GM19468 (cell line): ENCODE results near the gene TRAPPC8.
"Not testable (repeated sequence)": the region's sequence is repeated elsewhere in the genome, so short reads cannot be mapped to it uniquely, and the experiment has no call there.

Experiments
- ATAC-seq: cut with Tn5 transposase; IDR thresholded peaks from one replicate; pipeline ENCODE4 v1.9.1; 2021; ENCODE audit warnings: mild to moderate bottlenecking, moderate library complexity, moderate number of reproducible peaks; ENCODE audit not compliant: unreplicated experiment; ENCODE audit errors: extremely low read depth

The TRAPPC8 gene

DNA sequence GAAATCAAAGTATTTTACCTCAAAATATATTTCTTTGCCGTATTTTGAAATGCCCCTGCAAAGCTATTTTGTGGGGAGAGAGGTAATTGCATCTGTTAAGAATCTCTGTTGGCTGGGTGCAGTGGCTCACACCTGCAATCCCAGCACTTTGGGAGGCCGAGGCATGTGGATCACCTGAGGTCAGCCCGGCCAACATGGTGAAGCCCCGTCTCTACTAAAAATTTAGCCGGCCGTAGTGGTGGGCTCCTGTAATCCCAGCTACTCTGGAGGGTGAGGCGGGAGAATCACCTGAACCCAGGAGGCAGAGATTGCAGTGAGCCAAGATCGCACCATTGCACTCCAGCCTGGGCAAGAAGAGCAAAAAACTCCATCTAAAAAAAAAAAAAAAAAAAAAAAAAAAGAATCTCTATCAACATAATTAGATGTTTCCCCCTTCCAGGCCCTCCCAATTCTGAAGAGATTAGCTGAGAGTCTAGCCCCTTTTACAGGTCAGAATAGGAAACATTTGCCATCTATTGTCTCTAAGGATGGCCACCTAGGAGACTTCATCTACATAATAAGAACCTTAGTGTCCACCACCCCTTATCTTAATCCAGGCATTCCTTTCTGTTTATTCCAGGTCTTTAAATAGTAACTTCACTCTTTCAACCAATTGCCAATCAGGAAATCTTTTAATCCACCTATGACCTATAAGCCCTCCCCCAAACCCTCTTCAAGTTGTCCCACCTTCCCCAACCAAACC lies 3.5 kb upstream of the TRAPPC8 start:
- no peak for ATAC-seq

DNA sequence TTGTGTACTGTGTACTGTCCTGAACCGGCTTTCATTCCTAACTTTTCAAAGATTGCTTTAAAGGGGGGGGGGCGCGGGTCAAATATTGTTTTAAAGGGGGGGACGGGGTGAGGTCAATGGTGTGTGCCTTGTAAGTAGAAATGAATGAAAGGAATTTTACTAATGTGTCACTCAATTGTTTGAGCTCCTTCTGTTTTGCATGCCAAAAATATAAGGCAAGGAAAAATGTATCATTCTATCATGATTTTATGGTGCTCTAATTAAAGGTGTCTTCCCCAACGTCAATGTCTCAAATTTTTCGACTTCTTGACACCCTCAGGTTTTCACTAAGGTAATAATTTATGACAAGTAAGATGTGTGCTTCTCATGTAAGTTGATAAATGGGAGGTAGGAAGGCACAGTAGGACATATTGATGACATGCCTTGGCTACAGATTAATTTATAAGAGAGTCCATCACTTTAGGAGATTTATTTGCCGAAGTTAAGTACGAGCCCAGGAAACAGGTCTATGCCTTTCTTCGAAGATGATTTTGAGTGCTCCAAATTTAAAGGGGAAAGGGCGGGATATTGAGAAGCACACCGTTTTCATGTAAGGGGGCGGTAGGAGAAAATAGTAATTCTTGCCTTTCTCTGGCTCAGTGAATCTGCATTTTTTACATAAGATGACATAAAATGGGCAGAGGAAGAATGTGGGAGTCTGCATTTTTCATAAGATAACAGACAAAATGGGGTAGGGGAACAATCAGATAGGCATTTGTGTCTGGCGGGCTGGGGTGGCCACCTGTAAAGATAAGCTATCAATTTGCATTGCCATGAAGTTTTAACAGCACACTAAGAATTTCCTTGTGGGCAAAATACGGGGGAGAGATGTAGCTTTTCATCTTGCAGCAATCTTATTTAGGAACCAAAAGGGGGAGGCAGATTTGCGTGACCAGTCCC lies 1.2 kb upstream of the TRAPPC8 start:
- ATAC-seq, result no peak

GRCh38 chr18:31942291-31942998 lies 483 bp downstream of the TRAPPC8 start:
- peak; percentile 4 for ATAC-seq

DNA sequence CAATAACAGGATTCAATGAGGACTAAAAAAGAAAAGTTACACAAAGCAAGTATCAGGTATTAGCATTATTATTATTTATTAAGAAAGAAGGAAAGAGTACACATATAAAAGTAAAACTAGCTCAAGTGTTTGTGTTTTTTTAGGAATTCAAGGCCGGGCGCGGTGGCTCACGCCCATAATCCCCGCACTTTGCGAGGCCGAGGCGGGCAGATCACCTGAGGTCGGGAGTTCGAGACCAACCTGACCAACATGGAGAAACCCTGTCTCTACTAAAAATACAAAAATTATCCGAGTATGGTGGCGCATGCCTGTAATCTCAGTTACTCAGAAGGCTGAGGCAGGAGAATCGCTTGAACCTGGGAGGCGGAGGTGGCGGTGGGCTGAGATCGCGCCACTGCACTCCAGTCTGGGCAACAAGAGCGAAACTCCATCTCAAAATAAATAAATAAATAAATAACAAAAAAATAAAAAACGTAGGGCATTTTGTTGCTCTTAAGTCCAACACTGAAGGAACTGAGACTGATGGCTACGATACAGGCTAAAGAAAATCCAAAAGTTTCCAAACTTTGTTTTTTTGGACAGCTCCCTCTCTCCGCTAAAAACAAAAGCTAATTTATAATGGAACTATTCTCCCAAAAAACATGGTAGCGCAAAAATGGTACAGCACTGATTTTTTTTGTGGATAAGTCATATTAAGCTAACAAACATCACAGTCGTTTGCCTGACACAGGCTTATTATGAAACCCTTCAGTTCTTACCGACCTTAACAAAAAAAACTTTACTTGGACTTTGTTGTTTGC lies 1.7 kb downstream of the TRAPPC8 start:
- ATAC-seq, result no peak

DNA sequence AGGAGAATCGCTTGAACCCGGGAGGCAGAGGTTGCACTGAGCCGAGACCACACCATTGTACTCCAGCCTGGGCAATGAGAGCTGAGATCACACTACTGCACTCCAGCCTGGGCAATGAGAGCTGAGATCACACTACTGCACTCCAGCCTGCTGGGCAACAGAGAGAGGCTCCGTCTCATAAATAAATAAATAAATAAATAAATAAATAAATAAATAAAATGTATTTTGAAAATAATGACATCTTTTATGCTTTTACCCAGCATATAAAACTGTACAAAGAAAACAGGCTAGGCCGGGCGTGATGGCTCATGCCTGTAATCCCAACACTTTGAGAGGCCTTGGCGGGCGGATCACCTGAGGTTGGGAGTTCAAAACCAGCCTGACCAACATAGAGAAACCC lies 8.2 kb downstream of the TRAPPC8 start:
- not testable (repeated sequence) for ATAC-seq

- ATAC-seq, result no peak
Observed at GRCh38 chr18:31931886-31932240, 11.1 kb downstream of the TRAPPC8 start.

DNA sequence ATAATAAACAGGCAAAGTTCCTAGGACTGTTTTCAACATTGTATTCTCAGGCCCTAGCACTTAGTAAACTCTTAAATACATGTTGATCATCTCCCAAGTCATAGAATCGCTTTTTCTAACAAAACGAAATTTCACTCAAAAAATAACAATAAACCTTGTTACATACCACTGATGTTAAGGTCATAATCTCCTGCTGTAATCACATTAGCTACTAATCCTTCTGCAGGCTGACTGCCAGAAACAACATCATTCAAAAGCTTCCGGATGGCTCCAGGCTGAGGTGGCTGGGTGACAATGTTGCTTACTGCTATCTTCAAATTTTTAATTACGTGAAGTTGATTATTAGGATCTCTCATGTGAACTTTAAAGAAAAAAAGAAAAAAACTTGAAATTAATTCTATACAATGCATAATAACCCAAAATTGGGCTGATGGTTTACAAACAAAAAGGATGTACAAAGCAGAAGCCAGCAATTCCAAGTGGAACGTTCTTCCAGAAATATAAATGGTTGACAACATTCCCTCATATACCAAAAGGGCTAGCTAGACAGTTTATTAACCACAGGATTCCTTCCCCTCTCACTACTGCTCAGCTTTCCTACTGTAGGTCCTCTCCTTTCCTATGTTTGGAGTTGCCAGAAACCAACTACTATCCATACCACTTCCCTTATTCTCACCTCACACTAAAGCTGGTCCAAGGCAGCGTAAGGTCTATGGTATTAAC lies 11.6 kb downstream of the TRAPPC8 start:
- no peak for ATAC-seq

GRCh38 chr18:31929273-31929672 lies 13.7 kb downstream of the TRAPPC8 start:
- ATAC-seq, result no peak

DNA sequence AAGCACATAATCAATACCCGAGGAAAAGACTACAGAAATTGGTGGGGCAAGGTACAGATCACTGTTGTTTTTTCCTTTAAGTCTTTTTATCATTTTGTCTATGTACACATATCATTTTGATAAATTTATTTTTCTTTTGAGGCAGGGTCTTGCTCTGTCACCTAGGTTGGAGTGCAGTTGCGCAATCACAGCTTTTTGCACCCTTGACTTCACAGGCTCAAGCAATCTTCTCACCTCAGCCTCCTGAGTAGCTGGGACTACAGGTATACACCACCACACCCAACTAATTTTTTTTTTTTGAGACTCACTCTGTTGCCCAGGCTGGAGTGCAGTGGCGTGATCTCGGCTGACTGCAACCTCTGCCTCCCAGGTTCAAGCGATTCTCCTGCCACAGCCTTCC lies 15.9 kb downstream of the TRAPPC8 start:
- ATAC-seq, result not testable (repeated sequence)

DNA sequence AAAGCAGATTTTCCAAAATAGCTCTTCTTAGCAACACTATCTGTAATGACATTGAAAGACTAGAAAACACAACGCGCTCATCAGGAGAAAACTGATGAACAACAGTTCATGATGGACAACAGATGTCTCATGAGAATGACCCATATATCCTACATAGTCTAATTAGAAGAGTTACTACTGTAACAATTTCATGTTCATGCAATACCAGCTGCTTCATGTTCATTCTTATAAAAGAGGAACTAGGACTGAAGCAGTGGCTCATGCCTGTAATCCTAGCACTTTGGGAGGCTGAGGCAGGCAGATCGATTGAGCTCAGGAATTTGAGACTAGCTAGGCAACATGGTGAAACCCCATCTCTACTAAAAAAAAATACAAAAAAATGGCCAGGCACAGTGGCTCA lies 22.7 kb downstream of the TRAPPC8 start:
- no peak for ATAC-seq

DNA sequence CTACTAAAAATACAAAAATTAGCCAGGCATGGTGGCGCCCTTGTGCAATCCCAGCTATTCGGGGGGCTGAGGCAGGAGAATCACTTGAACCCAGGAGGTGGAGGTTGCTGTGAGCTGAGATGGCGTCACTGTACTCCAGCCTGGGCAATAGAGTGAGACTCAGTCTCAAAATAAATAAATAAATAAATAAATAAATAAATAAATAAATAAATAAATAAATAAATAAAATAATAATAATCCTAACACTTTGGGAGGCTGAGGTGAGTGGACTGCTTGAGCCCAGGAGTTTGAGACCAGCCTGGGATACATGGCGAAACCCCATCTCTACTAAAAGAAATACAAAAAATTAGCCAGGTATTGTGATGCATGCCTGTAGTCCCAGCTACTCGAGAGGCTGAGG lies 23.6 kb downstream of the TRAPPC8 start:
- not testable (repeated sequence) for ATAC-seq

DNA sequence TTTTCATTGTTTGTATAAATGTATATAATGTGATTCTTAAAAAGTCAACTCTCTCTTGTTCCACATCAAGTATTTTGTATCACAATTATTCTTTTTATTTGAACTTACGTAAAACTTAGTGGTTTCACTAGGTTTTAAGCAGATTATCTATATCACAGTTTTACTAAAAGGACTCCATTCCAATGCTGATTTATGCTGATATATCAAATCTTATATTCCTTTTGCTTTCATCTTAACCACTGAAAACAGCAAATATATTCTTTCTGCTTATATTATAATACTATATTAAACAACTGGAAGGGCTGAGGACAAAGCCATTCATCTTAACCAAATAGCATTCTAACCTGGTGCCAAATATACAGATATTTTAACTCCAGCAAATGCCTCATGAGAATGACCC lies 24.2 kb downstream of the TRAPPC8 start:
- ATAC-seq, result no peak

DNA sequence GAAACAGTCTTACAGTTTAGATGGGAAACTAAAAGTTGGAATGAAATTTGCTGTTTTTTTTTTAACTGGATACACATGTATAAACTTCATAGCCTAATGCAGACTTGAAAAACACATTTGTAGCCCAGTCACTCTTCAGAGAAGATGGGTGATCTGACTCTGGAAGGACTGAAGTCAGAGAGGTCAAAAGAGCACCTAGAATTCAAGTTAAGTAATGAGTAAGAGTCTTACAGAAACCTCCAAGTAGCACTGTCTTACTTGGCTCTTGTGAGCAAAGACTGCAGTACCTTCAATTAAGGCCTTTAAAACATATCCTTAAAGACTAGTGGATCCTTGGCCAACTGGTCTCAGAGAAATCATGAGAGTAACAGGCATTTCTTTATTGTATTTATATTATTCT lies 41.9 kb downstream of the TRAPPC8 start:
- no peak for ATAC-seq

- ATAC-seq, result not testable (repeated sequence)
Observed at GRCh38 chr18:31899771-31900170, 43.2 kb downstream of the TRAPPC8 start.

DNA sequence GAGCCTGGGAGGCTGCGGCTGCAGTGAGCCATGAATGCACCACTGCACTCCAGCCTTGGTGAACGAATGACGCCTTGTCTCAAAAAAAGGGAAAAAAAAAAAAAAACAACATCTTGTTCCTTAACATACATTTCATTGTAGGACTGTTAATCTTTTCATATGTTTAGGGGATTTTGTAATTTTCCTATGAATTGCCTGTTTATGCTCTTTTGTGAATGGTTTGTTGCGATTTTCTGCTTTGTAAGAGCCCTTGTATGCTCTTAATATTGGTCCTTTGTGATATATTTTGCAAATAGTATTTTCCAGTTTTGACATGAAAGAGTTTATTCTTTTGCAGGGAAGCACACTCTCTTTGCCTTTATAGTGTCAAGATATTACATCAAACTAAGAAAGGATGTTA lies 50.0 kb downstream of the TRAPPC8 start:
- ATAC-seq, result no peak

GRCh38 chr18:31891566-31891965 lies 51.4 kb downstream of the TRAPPC8 start:
- ATAC-seq, result no peak

- ATAC-seq, result no peak
Observed at GRCh38 chr18:31884020-31884419, 58.9 kb downstream of the TRAPPC8 start.

GRCh38 chr18:31880186-31880898 lies 62.6 kb downstream of the TRAPPC8 start:
- no peak for ATAC-seq

DNA sequence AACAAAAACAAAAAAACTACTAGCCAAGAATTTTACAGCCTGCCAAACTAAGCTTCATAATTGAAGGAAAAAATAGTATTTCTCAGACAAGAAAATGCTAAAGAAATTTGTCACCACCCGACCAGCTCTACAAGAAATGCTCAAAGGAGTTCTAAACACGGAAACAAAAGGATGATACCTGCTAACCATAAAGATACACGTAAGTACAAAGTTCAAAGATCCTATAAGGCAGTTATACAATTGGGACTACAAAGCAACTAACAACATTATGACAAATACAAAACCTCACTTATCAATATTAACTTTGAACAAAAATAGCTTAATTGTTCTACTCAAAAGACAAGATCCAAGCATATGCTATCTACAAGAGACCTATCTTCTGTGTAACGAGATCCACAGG lies 64.6 kb downstream of the TRAPPC8 start:
- ATAC-seq, result no peak
